ENCODE results near the gene GLRX5.

GLRX5 gene

GRCh38 chr14:95526483-95527386 lies 8.1 kb upstream of the GLRX5 start:
- no peak for TF ChIP-seq CTCF (conservative IDR thresholded peaks at IDR 0.05)
- no peak overlapping the region for H3K27ac ChIP-seq

- TF ChIP-seq CTCF (conservative IDR thresholded peaks at IDR 0.05): peak; percentile 80
- no peak overlapping the region for H3K27ac ChIP-seq
Measured at GRCh38 chr14:95527387-95528002, 7.4 kb upstream of the GLRX5 start.

GRCh38 chr14:95529216-95529615 lies 5.6 kb upstream of the GLRX5 start:
- TF ChIP-seq CTCF (conservative IDR thresholded peaks at IDR 0.05): no peak
- no peak overlapping the region for H3K27ac ChIP-seq

GRCh38 chr14:95530473-95531276 lies 4.2 kb upstream of the GLRX5 start:
- H3K27ac ChIP-seq: no peak overlapping the region
- no peak for TF ChIP-seq CTCF (conservative IDR thresholded peaks at IDR 0.05)

GRCh38 chr14:95531473-95531872 lies 3.4 kb upstream of the GLRX5 start:
- no peak overlapping the region; the same call in 1 of the 2 replicates for H3K27ac ChIP-seq
- no peak for TF ChIP-seq CTCF (conservative IDR thresholded peaks at IDR 0.05)

- TF ChIP-seq CTCF (conservative IDR thresholded peaks at IDR 0.05): no peak
- H3K27ac ChIP-seq: peak overlapping the region; percentile 88; the same call in 1 of the 2 replicates
Measured at GRCh38 chr14:95531969-95532368, 2.9 kb upstream of the GLRX5 start.

- peak overlapping the region; percentile 88 for H3K27ac ChIP-seq
- no peak for TF ChIP-seq CTCF (conservative IDR thresholded peaks at IDR 0.05)
Measured at GRCh38 chr14:95533391-95533821, 1.4 kb upstream of the GLRX5 start.
